HepG2 (cell line): ENCODE results near the gene KCNQ2. TPM values are rescaled to one million over a fixed set of nuclear protein-coding genes. Genes with fewer than 3 reads are reported as not detected.

ENCODE experiments used
- KAT2B ChIP-seq: fragments of 150-350 bp; IDR thresholded peaks from 2 replicates; pipeline ENCODE4 v1.6.1; 2014; ENCODE audit warnings: low read depth, low read length, borderline replicate concordance
- MIER2 ChIP-seq: IDR thresholded peaks from 2 replicates; pipeline ENCODE4 v1.6.1; 2016; ENCODE audit warnings: missing biosample characterization, missing genetic modification reagents
- MLLT10 ChIP-seq: sonication (generic); formaldehyde crosslinking; IDR thresholded peaks from 2 replicates; pipeline ENCODE4 v1.4.0; 2020; ENCODE audit warnings: missing genetic modification reagents
- RBM22 ChIP-seq: fragments of 200-400 bp; formaldehyde crosslinking; optimal IDR thresholded peaks from 2 replicates; pipeline ENCODE3; 2017; ENCODE audit warnings: mild to moderate bottlenecking, low read length, moderate library complexity
- SOX5 ChIP-seq: IDR thresholded peaks from 2 replicates; pipeline ENCODE4 v1.6.1; 2016; ENCODE audit warnings: borderline replicate concordance
- ZNF160 ChIP-seq: sonication (generic); formaldehyde crosslinking; IDR thresholded peaks from 2 replicates; pipeline ENCODE4 v1.8.0; 2022; ENCODE audit warnings: mild to moderate bottlenecking, inconsistent platforms, missing genetic modification reagents
- ZNF232 ChIP-seq: sonication (generic); formaldehyde crosslinking; IDR thresholded peaks from 2 replicates; pipeline ENCODE4 v1.4.0; 2020; ENCODE audit warnings: missing genetic modification reagents, borderline replicate concordance
- ZNF530 ChIP-seq: sonication (generic); formaldehyde crosslinking; IDR thresholded peaks from 2 replicates; pipeline ENCODE4 v1.5.0; 2020; ENCODE audit warnings: low read depth, mild to moderate bottlenecking, missing genetic modification reagents
- ZNF564 ChIP-seq: sonication (generic); formaldehyde crosslinking; IDR thresholded peaks from 2 replicates; pipeline ENCODE4 v1.8.1; 2023; ENCODE audit warnings: mild to moderate bottlenecking, missing genetic modification reagents
- polyA plus RNA-seq, 8 experiments: library from polyadenylated mRNA; depleted of rRNA in 3 of 8; stranded (reverse) in 7 of 8; unstranded in 1 of 8; fragments of >200 nt; fragmentation: Illumina TruSeq in 4 of 8; extraction: Trizol in 4 of 8; gene quantifications; 2 replicates each; pipeline versions ENCODE4 v1.2.1 to v1.2.3, GENCODE V29; 2011 to 2016; ENCODE audit warnings: low read depth in 4 of 8, missing spikeins in 1 of 8, mixed read lengths in 1 of 8; ENCODE audit not compliant: insufficient read depth in 1 of 8
- total RNA-seq, 5 experiments: library from RNA; depleted of rRNA; stranded (reverse); fragments of >200 nt; fragmentation: Illumina TruSeq; extraction: Trizol; gene quantifications; 2 replicates each; pipeline ENCODE4 v1.2.3, GENCODE V29; 2016; ENCODE audit warnings: low read depth in 1 of 5
- TF ChIP-seq, protein P1 (sequence below): sonication (generic); formaldehyde crosslinking; IDR thresholded peaks from 2 replicates; pipeline ENCODE4 v1.9.0; 2022; ENCODE audit warnings: missing genetic modification reagents, mild to moderate bottlenecking, borderline replicate concordance
- TF ChIP-seq, protein P2 (sequence below): sonication (generic); formaldehyde crosslinking; IDR thresholded peaks from 2 replicates; pipeline ENCODE4 v1.5.1; 2020; ENCODE audit warnings: mild to moderate bottlenecking, missing genetic modification reagents, borderline replicate concordance
- TF ChIP-seq, protein P3 (sequence below): sonication (generic); formaldehyde crosslinking; IDR thresholded peaks from 2 replicates; pipeline ENCODE4 v1.5.1; 2020; ENCODE audit warnings: missing genetic modification reagents, mild to moderate bottlenecking, borderline replicate concordance

Gene KCNQ2
- total and polyA plus RNA-seq, 2 of the 13 experiments (the other 11 are each of a cell fraction or from before 2014, with no cell fraction given), result not detected

DNA sequence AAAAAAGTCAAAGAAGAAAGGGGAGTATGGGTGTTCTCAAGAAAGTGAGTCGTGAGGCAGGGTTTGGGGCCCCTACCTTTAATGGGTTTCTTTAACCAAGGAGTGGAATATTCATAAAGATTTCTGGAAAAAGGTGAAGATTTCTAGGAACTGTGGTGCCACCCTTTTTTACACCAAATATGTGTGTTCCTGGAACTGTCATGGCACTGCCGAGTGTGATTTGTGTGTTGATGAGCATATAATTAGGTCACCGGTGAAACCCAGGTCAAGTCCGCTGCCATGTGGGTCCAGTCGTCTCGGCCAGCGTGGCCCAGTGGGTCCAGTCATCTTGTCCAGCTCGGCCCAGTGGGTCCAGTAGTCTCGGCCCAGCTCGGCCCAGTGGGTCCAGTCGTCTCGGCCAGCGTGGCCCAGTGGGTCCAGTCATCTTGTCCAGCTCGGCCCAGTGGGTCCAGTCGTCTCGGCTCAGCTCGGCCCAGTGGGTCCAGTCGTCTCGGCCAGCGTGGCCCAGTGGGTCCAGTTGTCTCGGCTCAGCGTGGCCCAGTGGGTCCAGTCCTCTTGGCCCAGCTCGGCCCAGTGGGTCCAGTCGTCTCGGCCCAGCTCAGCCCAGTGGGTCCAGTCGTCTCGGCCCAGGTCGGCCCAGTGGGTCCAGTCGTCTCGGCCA, 34.8 kb upstream of the KCNQ2 start (continued):
- TF ChIP-seq ZNF530 (CRISPR knock-in tag), result no peak
- TF ChIP-seq, protein P1, sequence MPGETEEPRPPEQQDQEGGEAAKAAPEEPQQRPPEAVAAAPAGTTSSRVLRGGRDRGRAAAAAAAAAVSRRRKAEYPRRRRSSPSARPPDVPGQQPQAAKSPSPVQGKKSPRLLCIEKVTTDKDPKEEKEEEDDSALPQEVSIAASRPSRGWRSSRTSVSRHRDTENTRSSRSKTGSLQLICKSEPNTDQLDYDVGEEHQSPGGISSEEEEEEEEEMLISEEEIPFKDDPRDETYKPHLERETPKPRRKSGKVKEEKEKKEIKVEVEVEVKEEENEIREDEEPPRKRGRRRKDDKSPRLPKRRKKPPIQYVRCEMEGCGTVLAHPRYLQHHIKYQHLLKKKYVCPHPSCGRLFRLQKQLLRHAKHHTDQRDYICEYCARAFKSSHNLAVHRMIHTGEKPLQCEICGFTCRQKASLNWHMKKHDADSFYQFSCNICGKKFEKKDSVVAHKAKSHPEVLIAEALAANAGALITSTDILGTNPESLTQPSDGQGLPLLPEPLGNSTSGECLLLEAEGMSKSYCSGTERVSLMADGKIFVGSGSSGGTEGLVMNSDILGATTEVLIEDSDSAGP (CRISPR knock-in tag), result no peak
- TF ChIP-seq ZNF564 (CRISPR knock-in tag), result no peak
- no peak for TF ChIP-seq RBM22
- TF ChIP-seq MIER2 (CRISPR knock-in tag), result no peak
- TF ChIP-seq KAT2B, result no peak
- TF ChIP-seq ZNF160 (CRISPR knock-in tag), result no peak
- TF ChIP-seq ZNF232 (CRISPR knock-in tag), result no peak
- no peak for TF ChIP-seq SOX5 (CRISPR knock-in tag)
- TF ChIP-seq MLLT10 (CRISPR knock-in tag), result no peak
- TF ChIP-seq, protein P2, sequence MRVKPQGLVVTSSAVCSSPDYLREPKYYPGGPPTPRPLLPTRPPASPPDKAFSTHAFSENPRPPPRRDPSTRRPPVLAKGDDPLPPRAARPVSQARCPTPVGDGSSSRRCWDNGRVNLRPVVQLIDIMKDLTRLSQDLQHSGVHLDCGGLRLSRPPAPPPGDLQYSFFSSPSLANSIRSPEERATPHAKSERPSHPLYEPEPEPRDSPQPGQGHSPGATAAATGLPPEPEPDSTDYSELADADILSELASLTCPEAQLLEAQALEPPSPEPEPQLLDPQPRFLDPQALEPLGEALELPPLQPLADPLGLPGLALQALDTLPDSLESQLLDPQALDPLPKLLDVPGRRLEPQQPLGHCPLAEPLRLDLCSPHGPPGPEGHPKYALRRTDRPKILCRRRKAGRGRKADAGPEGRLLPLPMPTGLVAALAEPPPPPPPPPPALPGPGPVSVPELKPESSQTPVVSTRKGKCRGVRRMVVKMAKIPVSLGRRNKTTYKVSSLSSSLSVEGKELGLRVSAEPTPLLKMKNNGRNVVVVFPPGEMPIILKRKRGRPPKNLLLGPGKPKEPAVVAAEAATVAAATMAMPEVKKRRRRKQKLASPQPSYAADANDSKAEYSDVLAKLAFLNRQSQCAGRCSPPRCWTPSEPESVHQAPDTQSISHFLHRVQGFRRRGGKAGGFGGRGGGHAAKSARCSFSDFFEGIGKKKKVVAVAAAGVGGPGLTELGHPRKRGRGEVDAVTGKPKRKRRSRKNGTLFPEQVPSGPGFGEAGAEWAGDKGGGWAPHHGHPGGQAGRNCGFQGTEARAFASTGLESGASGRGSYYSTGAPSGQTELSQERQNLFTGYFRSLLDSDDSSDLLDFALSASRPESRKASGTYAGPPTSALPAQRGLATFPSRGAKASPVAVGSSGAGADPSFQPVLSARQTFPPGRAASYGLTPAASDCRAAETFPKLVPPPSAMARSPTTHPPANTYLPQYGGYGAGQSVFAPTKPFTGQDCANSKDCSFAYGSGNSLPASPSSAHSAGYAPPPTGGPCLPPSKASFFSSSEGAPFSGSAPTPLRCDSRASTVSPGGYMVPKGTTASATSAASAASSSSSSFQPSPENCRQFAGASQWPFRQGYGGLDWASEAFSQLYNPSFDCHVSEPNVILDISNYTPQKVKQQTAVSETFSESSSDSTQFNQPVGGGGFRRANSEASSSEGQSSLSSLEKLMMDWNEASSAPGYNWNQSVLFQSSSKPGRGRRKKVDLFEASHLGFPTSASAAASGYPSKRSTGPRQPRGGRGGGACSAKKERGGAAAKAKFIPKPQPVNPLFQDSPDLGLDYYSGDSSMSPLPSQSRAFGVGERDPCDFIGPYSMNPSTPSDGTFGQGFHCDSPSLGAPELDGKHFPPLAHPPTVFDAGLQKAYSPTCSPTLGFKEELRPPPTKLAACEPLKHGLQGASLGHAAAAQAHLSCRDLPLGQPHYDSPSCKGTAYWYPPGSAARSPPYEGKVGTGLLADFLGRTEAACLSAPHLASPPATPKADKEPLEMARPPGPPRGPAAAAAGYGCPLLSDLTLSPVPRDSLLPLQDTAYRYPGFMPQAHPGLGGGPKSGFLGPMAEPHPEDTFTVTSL, result no peak
- TF ChIP-seq, protein P3, sequence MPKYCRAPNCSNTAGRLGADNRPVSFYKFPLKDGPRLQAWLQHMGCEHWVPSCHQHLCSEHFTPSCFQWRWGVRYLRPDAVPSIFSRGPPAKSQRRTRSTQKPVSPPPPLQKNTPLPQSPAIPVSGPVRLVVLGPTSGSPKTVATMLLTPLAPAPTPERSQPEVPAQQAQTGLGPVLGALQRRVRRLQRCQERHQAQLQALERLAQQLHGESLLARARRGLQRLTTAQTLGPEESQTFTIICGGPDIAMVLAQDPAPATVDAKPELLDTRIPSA (CRISPR knock-in tag), result no peak
